Loucy (cell line): Measurements from ENCODE around the gene ASPRV1.

Source experiments
- CTCF ChIP-seq: fragments of 200-600 bp; sonication (generic); conservative IDR thresholded peaks from 2 replicates; pipeline ENCODE4 v1.5.1; 2014; ENCODE audit warnings: mild to moderate bottlenecking, antibody characterized with exemption, low read length
- EZH2phosphoT487 ChIP-seq: fragments of 200-600 bp; IDR thresholded peaks from 2 replicates; pipeline ENCODE4 v1.6.1; 2018; ENCODE audit warnings: antibody characterized with exemption, mild to moderate bottlenecking, moderate library complexity, borderline replicate concordance

- TF ChIP-seq CTCF (no peak), EZH2phosphoT487 (no peak)
Measured at GRCh38 chr2:69952336-69953115, 8.9 kb downstream of the ASPRV1 start.
